Left kidney (tissue), 2 donors: ENCODE measurements around the gene KRT3. TPM values are rescaled to one million over a fixed set of nuclear protein-coding genes. Genes with fewer than 3 reads are reported as not detected.

Experiments used
- DNase-seq: peaks from one replicate; pipeline ENCODE4 v3.0.0-alpha.2; 2013
- polyA plus RNA-seq: library from polyadenylated mRNA; unstranded; fragments of 120-200 nt; gene quantifications from one replicate; pipeline ENCODE4 v1.2.1, GENCODE V29; 2013; ENCODE audit not compliant: insufficient read length

Gene KRT3
- polyA plus RNA-seq, 1 donor, result not detected

- DNase-seq, result no peak
These were observed 31.7 kb upstream of the KRT3 start for GRCh38 chr12:52827499-52828090.

- DNase-seq, result no peak
These were observed 30.9 kb upstream of the KRT3 start for GRCh38 chr12:52826611-52827498.

GRCh38 chr12:52825961-52826360 is 30.0 kb upstream of the KRT3 start:
- DNase-seq, result no peak

GRCh38 chr12:52824741-52825410 is 29.0 kb upstream of the KRT3 start:
- no peak for DNase-seq

GRCh38 chr12:52823761-52824450 is 28.0 kb upstream of the KRT3 start:
- no peak for DNase-seq

- no peak for DNase-seq
These were observed 27.0 kb upstream of the KRT3 start for GRCh38 chr12:52822771-52823510.

- no peak for DNase-seq
These were observed 26.1 kb upstream of the KRT3 start for GRCh38 chr12:52821826-52822660.

- DNase-seq, result no peak
These were observed 25.3 kb upstream of the KRT3 start for GRCh38 chr12:52821071-52821730.

GRCh38 chr12:52820521-52820920 is 24.6 kb upstream of the KRT3 start:
- DNase-seq, result no peak

GRCh38 chr12:52819731-52820510 is 24.0 kb upstream of the KRT3 start:
- no peak for DNase-seq

- no peak for DNase-seq
These were observed 23.0 kb upstream of the KRT3 start for GRCh38 chr12:52818887-52819420.

GRCh38 chr12:52818388-52818787 is 22.5 kb upstream of the KRT3 start:
- peak; percentile 14 for DNase-seq

- DNase-seq, result no peak
These were observed 21.9 kb upstream of the KRT3 start for GRCh38 chr12:52817699-52818238.

GRCh38 chr12:52817003-52817698 is 21.2 kb upstream of the KRT3 start:
- no peak for DNase-seq

- no peak for DNase-seq
These were observed 20.0 kb upstream of the KRT3 start for GRCh38 chr12:52815676-52816588.

- DNase-seq, result no peak
These were observed 19.2 kb upstream of the KRT3 start for GRCh38 chr12:52815161-52815560.

- DNase-seq, result no peak
These were observed 18.8 kb upstream of the KRT3 start for GRCh38 chr12:52814710-52815155.
